Erythroblast (primary cell): Measurements from ENCODE around the gene COMT.

Experiments
- GATA1 ChIP-seq: IDR thresholded peaks from 2 replicates; pipeline ENCODE4 v1.6.1; 2011; ENCODE audit warnings: low read depth, mild to moderate bottlenecking, control low read depth, low read length, moderate library complexity
- POLR2A ChIP-seq: IDR thresholded peaks from 2 replicates; pipeline ENCODE4 v1.6.1; 2011; ENCODE audit warnings: mild to moderate bottlenecking, low read length

DNA sequence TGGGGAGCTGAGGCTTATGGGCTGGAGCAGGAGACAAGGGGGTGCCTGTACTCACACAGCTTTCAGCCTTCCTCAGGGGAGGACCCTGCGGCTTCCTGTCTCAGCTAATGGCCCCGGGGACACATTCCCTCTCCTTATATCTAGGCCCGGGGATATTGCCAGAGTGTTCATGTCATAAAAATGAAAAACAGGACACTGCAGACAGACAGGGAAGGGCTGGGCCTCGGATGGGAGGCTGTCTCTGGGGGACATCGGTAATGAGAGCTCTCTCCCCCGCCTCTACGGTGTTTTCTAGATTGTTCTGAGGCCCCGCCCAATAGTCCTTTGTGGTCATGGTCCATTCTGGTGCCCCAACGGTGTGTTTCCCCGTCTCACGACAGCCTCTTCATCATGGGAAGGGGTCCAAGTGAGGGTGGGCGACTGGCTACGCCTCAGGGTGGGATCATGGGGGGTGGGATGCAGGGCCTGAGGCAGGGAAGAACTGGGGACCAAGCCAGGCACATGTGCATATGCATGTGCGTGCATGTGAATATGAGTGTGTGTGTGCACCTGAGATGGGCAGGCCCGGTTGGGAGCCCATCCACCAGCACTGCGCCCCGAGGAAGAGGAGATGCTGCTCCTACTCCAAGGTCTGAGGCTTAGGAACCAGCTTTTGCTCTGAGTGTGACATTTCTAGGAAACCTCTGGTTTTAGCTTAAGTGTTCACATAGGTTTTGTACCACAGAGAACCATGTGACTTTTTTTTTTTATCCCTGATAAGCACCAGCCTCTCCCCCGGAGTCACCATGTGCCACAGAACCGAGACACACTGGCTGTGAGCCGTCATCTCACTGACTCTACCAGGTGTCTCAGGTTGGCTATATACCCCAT, 69.8 kb downstream of the COMT start:
- TF ChIP-seq POLR2A (no peak), GATA1 (no peak)
